ENCODE results near the gene CAPZA1. TPM values are rescaled to one million over a fixed set of nuclear protein-coding genes. Genes with fewer than 3 reads are reported as not detected.

Gene CAPZA1
- total RNA-seq, 1 experiment from 2014 or later = 148 TPM

DNA sequence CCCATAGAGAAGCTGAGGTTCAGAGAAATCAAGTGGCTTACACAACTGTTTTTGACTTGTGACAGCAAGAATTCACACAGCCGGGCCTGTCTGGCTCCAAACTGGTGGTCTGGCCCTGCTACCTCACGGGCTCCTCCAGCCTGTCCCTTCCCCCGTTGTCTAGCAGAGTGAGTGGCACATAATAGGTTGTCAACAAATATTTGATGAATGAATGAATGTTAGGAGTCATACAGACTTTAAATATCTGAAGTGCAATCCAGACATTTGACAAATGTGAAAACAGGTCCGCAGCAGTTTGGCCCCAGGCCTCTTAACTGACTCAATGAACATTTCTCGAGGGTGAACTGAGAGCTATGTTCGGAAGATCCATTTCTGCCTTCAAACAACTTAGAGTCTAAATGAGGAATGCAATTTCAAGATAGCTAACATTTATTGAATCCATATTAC is 88.4 kb downstream of the CAPZA1 start:
- DNase-seq (ENCODE audit: low read depth, low spot score) (no peak), ATAC-seq (no peak)
- Histone ChIP-seq H3K4me2 (ENCODE audit: low read length) (peak overlapping the region; percentile 93), H4K20me1 (ENCODE audit: insufficient read depth) (no peaks in the 10 kb centered on the region), H3K27ac (ENCODE audit: low read depth, low read length) (peak overlapping the region; percentile 77), H3K9me3 (ENCODE audit: control insufficient read depth in 1 of 2, insufficient read depth in 1 of 2, low read depth in 1 of 2, low read length in 2 of 2) (no peaks in the 10 kb centered on the region), H3K9me2 (ENCODE audit: insufficient read depth) (no peaks in the 10 kb centered on the region), H3K4me1 (ENCODE audit: control insufficient read depth in 1 of 2, insufficient read depth in 2 of 2, low read length in 2 of 2) (peaks cover 23 to 35% of the 10 kb centered on the region in 2 experiments), H3K27me3 (ENCODE audit: insufficient read depth, low read length) (no peaks in the 10 kb centered on the region), H3K9ac (ENCODE audit: low read length) (peak overlapping the region; percentile 90; the same call in 1 of the 2 replicates), H3K4me3 (replicated peaks in 1 of 2; ENCODE audit: low read depth in 1 of 2, low read length in 2 of 2) (peak overlapping the region; percentile 87 to 90), H3K36me3 (ENCODE audit: control insufficient read depth in 1 of 2, insufficient read depth in 2 of 2, low read length in 2 of 2) (0 out of 4 replicates have a peak, but pooled peaks cover 0 to 2% of the 10 kb centered on the region in 2 experiments), H3K79me2 (ENCODE audit: insufficient read depth, low read length) (peaks cover 37% of the 10 kb centered on the region), H2AFZ (ENCODE audit: low read depth, low read length, poor library complexity, severe bottlenecking) (no peak overlapping the region)
- ChIA-PET POLR2A (interaction anchor here (0.8 to 1.2 kb wide), 2 partner anchors 314 to 316 kb away, joined by 3 to 5 read pairs; no protein-coding TSS in a partner anchor), CTCF (interaction anchor here (1.0 to 2.9 kb wide), 6 partner anchors 8 to 339 kb away, joined by 3 to 16 read pairs (median 4); partner anchors contain the start of gene ST7L), RAD21 (ENCODE audit: low non-redundant PET in 1 of 2, low total read pairs in 2 of 2, uncharacterized antibody in 2 of 2, unreplicated experiment in 2 of 2) (no interaction called here)
- TF ChIP-seq, protein P1, sequence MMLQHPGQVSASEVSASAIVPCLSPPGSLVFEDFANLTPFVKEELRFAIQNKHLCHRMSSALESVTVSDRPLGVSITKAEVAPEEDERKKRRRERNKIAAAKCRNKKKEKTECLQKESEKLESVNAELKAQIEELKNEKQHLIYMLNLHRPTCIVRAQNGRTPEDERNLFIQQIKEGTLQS (IDR thresholded peaks at IDR 0.05) = no peak
- intact Hi-C loops (cut with micrococcal nuclease) = loop anchor here (10.0 kb wide), 1 partner anchor 183 kb away; no protein-coding TSS in a partner anchor
- no TSS peak for BruUV-seq (replicated peaks)

DNA sequence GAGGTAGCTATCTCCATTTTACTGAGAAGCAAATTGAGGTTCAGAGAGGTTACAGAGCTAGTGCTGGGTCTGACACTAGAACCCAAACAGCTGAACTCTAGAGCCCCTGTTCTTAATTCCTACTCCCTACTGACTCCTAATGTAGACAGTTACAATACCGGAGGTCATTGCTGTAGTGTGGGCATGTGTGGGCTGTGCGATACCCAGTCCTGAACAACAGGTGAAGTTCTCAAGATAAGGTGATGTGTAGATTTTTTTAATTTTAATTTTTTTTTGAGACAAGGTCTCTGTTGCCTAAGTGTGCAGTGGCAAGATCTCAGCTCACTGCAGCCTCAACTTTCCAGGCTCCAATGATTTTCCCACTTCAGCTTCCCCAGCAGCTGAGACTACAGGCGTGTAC is 88.9 kb downstream of the CAPZA1 start:
- DNase-seq (ENCODE audit: low read depth, low spot score) = no peak
- BruUV-seq (replicated peaks) = no TSS peak
- no peaks in the 10 kb centered on the region for H3K36me3 ChIP-seq (ENCODE audit: control insufficient read depth in 1 of 2, insufficient read depth in 2 of 2, low read length in 2 of 2)
- no peak overlapping the region for H3K4me3 ChIP-seq (replicated peaks in 1 of 2; ENCODE audit: low read depth in 1 of 2, low read length in 2 of 2)
- H3K9me2 ChIP-seq (ENCODE audit: insufficient read depth) = no peaks in the 10 kb centered on the region
- H3K27ac ChIP-seq (ENCODE audit: low read depth, low read length) = no peak overlapping the region
- peaks cover 28 to 35% of the 10 kb centered on the region in 2 experiments for H3K4me1 ChIP-seq (ENCODE audit: control insufficient read depth in 1 of 2, insufficient read depth in 2 of 2, low read length in 2 of 2)
- H4K20me1 ChIP-seq (ENCODE audit: insufficient read depth) = no peaks in the 10 kb centered on the region
- CTCF ChIA-PET = interaction anchor here (1.0 to 2.9 kb wide), 4 partner anchors 8 to 317 kb away, joined by 3 to 16 read pairs (median 8); partner anchors contain the start of gene ST7L
- H3K27me3 ChIP-seq (ENCODE audit: insufficient read depth, low read length) = no peaks in the 10 kb centered on the region
- H3K9ac ChIP-seq (ENCODE audit: low read length) = no peak overlapping the region
- H3K4me2 ChIP-seq (ENCODE audit: low read length) = no peak overlapping the region
- ATAC-seq = no peak
- POLR2A ChIA-PET = interaction anchor here (1.2 kb wide), 1 partner anchor 317 kb away, joined by 3 read pairs; no protein-coding TSS in a partner anchor
- H3K9me3 ChIP-seq (ENCODE audit: control insufficient read depth in 1 of 2, insufficient read depth in 1 of 2, low read depth in 1 of 2, low read length in 2 of 2) = no peaks in the 10 kb centered on the region
- RAD21 ChIA-PET (ENCODE audit: low non-redundant PET in 1 of 2, low total read pairs in 2 of 2, uncharacterized antibody in 2 of 2, unreplicated experiment in 2 of 2) = no interaction called here
- intact Hi-C loops (cut with micrococcal nuclease) = loop anchor here (10.0 kb wide), 1 partner anchor 184 kb away; no protein-coding TSS in a partner anchor
- H3K79me2 ChIP-seq (ENCODE audit: insufficient read depth, low read length) = peaks cover 34% of the 10 kb centered on the region
- H2AFZ ChIP-seq (ENCODE audit: low read depth, low read length, poor library complexity, severe bottlenecking) = no peak overlapping the region
- TF ChIP-seq ZNF274 (IDR thresholded peaks at IDR 0.05; ENCODE audit: low read depth, low read length) (no peak), EZH2phosphoT487 (IDR thresholded peaks at IDR 0.05; ENCODE audit: borderline replicate concordance) (no peak), CEBPB (IDR thresholded peaks at IDR 0.05; ENCODE audit: low read depth) (no peak), EGR1 (IDR thresholded peaks at IDR 0.05; ENCODE audit: low read depth) (no peak), RAD21 (IDR thresholded peaks at IDR 0.05; ENCODE audit: low read depth) (no peak), POLR2A (IDR thresholded peaks at IDR 0.05; ENCODE audit: borderline replicate concordance, extremely low read depth, insufficient read depth, insufficient read length) (no peak), EZH2 (IDR thresholded peaks at IDR 0.05) (no peak), SIN3A (IDR thresholded peaks at IDR 0.05; ENCODE audit: low read depth) (no peak), CBX3 (IDR thresholded peaks at IDR 0.05; ENCODE audit: low read depth) (no peak), ZFX (IDR thresholded peaks at IDR 0.05) (no peak), POLR2AphosphoS5 (IDR thresholded peaks at IDR 0.05; ENCODE audit: low read depth, low read length) (no peak)
- TF ChIP-seq, protein P2, sequence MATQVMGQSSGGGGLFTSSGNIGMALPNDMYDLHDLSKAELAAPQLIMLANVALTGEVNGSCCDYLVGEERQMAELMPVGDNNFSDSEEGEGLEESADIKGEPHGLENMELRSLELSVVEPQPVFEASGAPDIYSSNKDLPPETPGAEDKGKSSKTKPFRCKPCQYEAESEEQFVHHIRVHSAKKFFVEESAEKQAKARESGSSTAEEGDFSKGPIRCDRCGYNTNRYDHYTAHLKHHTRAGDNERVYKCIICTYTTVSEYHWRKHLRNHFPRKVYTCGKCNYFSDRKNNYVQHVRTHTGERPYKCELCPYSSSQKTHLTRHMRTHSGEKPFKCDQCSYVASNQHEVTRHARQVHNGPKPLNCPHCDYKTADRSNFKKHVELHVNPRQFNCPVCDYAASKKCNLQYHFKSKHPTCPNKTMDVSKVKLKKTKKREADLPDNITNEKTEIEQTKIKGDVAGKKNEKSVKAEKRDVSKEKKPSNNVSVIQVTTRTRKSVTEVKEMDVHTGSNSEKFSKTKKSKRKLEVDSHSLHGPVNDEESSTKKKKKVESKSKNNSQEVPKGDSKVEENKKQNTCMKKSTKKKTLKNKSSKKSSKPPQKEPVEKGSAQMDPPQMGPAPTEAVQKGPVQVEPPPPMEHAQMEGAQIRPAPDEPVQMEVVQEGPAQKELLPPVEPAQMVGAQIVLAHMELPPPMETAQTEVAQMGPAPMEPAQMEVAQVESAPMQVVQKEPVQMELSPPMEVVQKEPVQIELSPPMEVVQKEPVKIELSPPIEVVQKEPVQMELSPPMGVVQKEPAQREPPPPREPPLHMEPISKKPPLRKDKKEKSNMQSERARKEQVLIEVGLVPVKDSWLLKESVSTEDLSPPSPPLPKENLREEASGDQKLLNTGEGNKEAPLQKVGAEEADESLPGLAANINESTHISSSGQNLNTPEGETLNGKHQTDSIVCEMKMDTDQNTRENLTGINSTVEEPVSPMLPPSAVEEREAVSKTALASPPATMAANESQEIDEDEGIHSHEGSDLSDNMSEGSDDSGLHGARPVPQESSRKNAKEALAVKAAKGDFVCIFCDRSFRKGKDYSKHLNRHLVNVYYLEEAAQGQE (IDR thresholded peaks at IDR 0.05; ENCODE audit: low read depth) = no peak
- TF ChIP-seq, protein P1 (IDR thresholded peaks at IDR 0.05) = no peak
- TF ChIP-seq, protein P3, sequence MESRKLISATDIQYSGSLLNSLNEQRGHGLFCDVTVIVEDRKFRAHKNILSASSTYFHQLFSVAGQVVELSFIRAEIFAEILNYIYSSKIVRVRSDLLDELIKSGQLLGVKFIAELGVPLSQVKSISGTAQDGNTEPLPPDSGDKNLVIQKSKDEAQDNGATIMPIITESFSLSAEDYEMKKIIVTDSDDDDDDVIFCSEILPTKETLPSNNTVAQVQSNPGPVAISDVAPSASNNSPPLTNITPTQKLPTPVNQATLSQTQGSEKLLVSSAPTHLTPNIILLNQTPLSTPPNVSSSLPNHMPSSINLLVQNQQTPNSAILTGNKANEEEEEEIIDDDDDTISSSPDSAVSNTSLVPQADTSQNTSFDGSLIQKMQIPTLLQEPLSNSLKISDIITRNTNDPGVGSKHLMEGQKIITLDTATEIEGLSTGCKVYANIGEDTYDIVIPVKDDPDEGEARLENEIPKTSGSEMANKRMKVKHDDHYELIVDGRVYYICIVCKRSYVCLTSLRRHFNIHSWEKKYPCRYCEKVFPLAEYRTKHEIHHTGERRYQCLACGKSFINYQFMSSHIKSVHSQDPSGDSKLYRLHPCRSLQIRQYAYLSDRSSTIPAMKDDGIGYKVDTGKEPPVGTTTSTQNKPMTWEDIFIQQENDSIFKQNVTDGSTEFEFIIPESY (IDR thresholded peaks at IDR 0.05; ENCODE audit: extremely low read depth, insufficient replicate concordance, low read length) = no peak
